Progenitor cell of endocrine pancreas (in vitro differentiated cells): ENCODE measurements around the gene TRIM62. TPM values are rescaled to one million over a fixed set of nuclear protein-coding genes. Genes with fewer than 3 reads are reported as not detected.

Experiments used
- DNase-seq: peaks from one replicate; pipeline ENCODE4 v3.0.0; 2021; ENCODE audit warnings: low spot score; ENCODE audit not compliant: unreplicated experiment
- H3K27ac Mint-ChIP-seq: 2 replicates; pipeline ENCODE4 v1.8.0; 2021; ENCODE audit warnings: mild to moderate bottlenecking, moderate library complexity, mixed read lengths
- H3K27me3 Mint-ChIP-seq: 2 replicates; pipeline ENCODE4 v1.8.0; 2021; ENCODE audit warnings: mixed read lengths
- H3K36me3 Mint-ChIP-seq: 2 replicates; pipeline ENCODE4 v1.8.0; 2022; ENCODE audit warnings: mixed read lengths; ENCODE audit not compliant: insufficient read depth
- H3K4me1 Mint-ChIP-seq: 2 replicates; pipeline ENCODE4 v1.8.0; 2021; ENCODE audit warnings: low read depth, mixed read lengths
- H3K4me3 Mint-ChIP-seq: 2 replicates; pipeline ENCODE4 v1.8.0; 2021; ENCODE audit warnings: low read depth, mild to moderate bottlenecking, moderate library complexity, mixed read lengths
- H3K9me3 Mint-ChIP-seq: 2 replicates; pipeline ENCODE4 v1.8.0; 2021; ENCODE audit warnings: low read depth, mixed read lengths
- CTCF ChIP-seq: fragments of 200-600 bp; sonication (generic); IDR thresholded peaks from one replicate; pipeline ENCODE4 v1.5.0; 2021; ENCODE audit warnings: antibody characterized with exemption, mild to moderate bottlenecking; ENCODE audit not compliant: unreplicated experiment
- total RNA-seq: library from RNA; stranded (reverse); gene quantifications from 2 replicates; pipeline ENCODE4 v1.2.1, GENCODE V29; 2021

Gene TRIM62
- total RNA-seq, 1 donor from 2014 or later = 7.4 TPM

DNA sequence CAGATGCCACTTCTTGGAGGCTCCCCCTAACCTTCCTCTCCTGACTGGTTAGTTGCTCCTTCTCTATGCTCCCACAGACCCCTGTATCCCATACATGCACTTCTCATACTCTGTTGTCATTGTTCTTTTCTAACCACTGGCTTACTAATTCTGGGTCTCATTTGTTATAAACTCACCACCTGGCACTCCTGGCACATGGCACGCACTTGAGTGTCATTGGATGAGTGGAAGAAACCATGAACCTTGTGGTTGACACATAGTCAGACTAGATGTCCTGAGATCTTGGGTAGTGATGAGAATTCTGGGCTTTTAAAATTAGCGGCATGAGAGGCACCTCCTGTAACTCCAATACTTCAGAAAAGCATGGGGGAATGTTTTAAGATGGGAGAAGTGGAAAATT, 49.3 kb downstream of the TRIM62 start:
- no peak for TF ChIP-seq CTCF
- Mint-ChIP-seq H3K9me3 (no peaks in the 10 kb centered on the region), H3K27me3 (peaks cover 22% of the 10 kb centered on the region), H3K27ac (no peak overlapping the region), H3K4me3 (no peak overlapping the region), H3K4me1 (no peaks in the 10 kb centered on the region), H3K36me3 (no peaks in the 10 kb centered on the region)
- no peak for DNase-seq

- no peak overlapping the region for H3K4me3 Mint-ChIP-seq
Measured at GRCh38 chr1:33131191-33131590, 50.7 kb downstream of the TRIM62 start.

DNA sequence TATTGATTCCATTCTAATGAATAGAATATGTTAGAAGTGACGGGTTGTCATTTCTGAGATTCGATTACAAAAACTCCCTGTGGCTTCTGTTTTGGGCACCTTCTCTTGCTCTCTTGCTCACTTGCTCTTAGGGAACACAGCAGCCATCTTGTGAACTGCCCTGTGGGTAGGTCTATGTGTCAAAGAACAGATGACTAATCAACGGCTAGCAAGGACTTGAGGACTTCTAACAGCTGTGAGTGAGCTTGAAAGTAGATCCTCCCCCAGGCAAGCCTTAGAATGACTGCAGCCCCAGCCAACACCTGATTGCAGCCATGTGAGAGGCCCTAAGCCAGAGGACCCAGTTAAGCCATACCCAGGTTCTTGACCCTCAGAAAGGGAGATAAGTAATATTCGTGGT, 51.5 kb downstream of the TRIM62 start:
- Mint-ChIP-seq H3K27me3 (peaks cover 24% of the 10 kb centered on the region), H3K4me1 (peaks cover 1% of the 10 kb centered on the region), H3K36me3 (peaks cover 4% of the 10 kb centered on the region), H3K27ac (no peak overlapping the region), H3K9me3 (peaks cover 4% of the 10 kb centered on the region), H3K4me3 (no peak overlapping the region)
- no peak for TF ChIP-seq CTCF
- no peak for DNase-seq

More at GRCh38 chr1:33131191-33131590, 50.7 kb downstream of the TRIM62 start:
- no peak for DNase-seq
- Mint-ChIP-seq H3K36me3 (peaks cover 2% of the 10 kb centered on the region), H3K4me1 (peaks cover 1% of the 10 kb centered on the region), H3K9me3 (peaks cover 4% of the 10 kb centered on the region), H3K27me3 (peaks cover 22% of the 10 kb centered on the region), H3K27ac (no peak overlapping the region)
- TF ChIP-seq CTCF = no peak

DNA sequence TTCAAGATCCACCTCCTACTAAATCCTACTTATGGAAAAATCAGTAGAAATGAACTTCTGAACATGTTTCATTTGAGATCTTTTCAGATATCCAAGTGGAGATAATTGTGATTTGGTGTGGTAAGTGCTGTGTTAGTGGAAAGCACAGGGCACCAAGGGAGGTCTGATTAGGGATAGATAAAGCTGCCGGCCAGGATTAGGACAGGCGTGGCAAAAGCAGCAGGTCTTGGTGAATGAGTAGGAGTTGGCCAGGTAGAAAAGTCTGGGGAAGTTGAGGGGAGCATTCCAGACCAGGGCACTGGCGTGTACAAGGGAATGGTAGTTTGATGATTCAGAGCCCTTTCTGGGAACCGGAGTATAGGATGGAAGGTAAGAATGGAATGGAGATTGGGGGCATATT, 53.1 kb downstream of the TRIM62 start:
- H3K4me3 Mint-ChIP-seq = no peak overlapping the region
- H3K4me1 Mint-ChIP-seq = peaks cover 1% of the 10 kb centered on the region

DNA sequence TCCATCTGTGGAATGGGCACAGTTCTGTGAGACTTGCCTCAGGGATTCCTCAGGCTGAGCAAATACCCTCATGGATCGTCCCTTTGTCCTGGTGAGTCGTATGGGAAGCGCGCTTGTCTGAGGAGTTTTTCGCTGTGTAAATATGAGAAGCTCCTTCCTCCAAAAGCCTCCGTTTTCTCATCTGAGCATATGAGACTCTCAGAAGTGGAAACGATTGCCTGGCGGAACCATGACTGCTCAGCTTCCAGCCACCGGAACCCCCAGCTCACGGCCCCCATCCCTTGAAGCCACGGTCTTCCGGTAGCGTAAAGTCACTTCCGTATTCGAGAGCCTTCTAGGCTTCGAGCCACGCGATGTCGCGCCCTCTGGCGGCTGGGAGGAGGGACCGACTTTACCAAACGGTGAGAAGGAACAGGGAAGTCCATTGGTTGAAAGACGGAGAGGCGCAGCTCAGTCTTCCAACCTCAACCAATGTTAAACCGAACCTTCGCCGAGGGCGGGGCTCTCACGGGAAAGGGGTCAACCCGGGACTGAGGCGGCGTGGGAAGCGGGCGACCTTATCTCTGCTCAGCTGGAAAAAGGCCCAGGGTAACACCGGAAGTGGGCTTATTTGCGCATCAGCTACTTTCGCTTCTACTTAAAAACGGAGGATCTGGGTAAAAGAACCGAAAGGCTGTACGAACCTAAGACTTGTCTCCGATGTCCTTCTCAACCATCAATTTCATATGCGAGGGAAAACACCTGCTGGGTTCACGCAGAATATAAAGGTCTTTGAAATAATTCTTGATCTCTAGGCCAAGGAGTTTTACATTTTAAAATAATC, 54.6 kb downstream of the TRIM62 start:
- TF ChIP-seq CTCF = peak; percentile 92
- peak; percentile 75 for DNase-seq
- H3K4me1 Mint-ChIP-seq = peaks cover 1% of the 10 kb centered on the region
- H3K27ac Mint-ChIP-seq = peak overlapping the region; percentile 93
- H3K36me3 Mint-ChIP-seq = peaks cover 4% of the 10 kb centered on the region
- peaks cover 4% of the 10 kb centered on the region for H3K9me3 Mint-ChIP-seq
- peaks cover 30% of the 10 kb centered on the region for H3K27me3 Mint-ChIP-seq
- peak overlapping the region; percentile 89 for H3K4me3 Mint-ChIP-seq

More for the DNA sequence above, 53.1 kb downstream of the TRIM62 start:
- H3K27ac Mint-ChIP-seq = no peak overlapping the region
- H3K36me3 Mint-ChIP-seq = peaks cover 4% of the 10 kb centered on the region
- no peak for TF ChIP-seq CTCF
- peaks cover 23% of the 10 kb centered on the region for H3K27me3 Mint-ChIP-seq
- H3K9me3 Mint-ChIP-seq = peaks cover 4% of the 10 kb centered on the region
- DNase-seq = no peak
